Measurements from ENCODE around the gene MYL12A.
"Not testable (repeated sequence)": the region's sequence is repeated elsewhere in the genome, so short reads cannot be mapped to it uniquely, and the experiment has no call there.

MYL12A gene

DNA sequence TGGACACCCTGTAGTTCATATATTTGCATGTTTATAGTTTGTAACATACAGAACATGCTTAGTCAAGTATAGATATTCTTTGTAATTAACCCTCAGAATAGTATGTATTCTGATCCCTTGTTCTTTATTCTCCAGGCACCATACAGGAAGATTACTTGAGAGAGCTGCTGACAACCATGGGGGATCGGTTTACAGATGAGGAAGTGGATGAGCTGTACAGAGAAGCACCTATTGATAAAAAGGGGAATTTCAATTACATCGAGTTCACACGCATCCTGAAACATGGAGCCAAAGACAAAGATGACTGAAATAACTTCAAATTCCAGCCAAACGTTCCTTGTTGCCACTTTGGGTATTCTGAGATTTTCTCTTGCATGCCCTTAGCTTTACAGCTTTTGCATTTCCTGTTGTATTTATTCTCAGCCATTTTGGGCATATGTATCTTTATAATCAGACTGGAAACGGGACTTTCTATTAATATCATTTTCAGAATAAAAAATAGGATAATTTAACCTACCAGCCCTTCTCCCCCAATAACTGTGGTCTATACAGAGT, 8.1 kb downstream of the MYL12A start:
- no peak for DNase-seq (ENCODE audit: low read depth)

DNA sequence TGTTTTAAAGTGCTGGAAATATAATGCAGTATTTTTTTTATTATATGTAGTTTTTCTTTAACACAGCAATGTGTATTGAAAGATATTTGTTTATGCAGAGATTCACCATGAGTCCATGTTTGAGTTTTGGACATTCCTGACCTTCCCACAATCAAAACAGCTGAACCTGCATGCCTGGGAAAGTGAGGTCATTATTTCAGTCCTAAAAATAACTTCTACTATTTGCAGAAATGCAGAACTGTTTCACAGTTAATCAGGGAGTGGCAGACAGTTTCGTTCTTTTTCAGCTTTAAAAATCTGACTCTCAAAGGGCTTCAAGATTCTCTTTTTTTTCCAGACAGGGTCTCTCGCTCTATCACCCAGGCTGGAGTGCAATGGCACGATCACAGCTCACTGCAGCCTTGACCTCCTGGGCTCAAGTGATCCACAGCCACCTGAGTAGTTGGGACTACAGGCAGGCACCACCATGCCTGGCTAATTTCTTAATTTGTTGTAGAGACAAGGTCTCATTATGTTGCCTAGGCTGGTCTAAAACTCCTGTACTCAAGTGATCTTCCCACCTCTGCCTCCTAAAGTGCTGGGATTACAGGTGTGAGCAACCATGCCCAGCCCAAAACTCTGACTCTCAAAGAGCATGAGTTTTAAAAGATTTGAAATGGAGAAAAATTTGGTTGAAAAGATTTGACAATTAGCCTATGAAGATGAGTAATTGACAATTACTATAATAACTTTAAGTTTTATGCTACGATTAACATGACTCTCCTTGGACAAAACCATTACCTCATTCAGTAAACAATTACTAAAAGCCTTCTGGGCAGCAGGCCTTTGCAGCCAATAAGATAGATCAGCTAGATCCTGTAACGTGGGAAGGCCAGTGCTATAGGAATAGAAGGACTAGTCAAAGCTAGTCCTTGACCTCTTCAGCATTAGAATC, 9.4 kb downstream of the MYL12A start:
- DNase-seq (ENCODE audit: low read depth) = no peak

DNA sequence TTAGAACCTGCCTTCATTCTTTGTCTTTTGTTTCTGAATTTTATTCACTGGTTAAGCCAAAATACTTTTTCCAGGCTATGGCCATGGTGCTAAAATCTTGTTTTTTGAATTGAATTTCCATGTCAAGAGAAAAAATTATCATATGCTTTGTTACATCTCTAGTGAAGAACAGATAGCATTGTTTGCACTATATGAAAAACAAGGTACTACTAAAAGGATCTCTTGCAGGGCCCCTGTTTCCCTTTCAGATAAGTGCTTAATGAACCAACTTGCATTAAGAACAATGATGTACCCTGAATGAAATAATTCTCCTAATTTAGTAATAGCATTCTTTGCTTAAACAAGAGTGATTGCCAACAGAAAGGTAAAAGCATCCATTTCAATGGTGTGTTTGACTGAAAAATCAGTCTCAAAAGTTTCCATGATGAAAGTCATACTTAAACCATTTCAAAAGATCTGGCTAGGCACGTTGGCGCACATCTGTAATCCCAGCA, 10.1 kb downstream of the MYL12A start:
- DNase-seq (ENCODE audit: low read depth) = no peak

DNA sequence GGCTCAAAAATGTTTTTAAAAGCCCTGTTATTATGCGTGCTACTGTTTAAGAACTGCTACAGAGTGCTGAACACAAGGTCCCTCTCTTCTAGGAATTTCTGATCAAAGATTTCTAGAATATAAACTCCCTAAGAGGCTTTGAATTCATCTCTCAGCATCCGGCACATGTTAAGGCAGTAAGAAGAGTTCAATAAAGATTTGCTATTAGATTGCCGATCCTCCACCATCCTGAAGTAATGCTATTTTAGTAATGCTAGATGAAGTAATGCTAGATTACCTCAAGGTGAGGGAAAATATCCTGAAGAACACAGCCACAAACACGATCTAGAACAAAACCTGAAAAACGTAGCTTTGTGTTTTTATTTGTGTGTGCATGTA, 13.4 kb downstream of the MYL12A start:
- DNase-seq (ENCODE audit: low read depth) = no peak

DNA sequence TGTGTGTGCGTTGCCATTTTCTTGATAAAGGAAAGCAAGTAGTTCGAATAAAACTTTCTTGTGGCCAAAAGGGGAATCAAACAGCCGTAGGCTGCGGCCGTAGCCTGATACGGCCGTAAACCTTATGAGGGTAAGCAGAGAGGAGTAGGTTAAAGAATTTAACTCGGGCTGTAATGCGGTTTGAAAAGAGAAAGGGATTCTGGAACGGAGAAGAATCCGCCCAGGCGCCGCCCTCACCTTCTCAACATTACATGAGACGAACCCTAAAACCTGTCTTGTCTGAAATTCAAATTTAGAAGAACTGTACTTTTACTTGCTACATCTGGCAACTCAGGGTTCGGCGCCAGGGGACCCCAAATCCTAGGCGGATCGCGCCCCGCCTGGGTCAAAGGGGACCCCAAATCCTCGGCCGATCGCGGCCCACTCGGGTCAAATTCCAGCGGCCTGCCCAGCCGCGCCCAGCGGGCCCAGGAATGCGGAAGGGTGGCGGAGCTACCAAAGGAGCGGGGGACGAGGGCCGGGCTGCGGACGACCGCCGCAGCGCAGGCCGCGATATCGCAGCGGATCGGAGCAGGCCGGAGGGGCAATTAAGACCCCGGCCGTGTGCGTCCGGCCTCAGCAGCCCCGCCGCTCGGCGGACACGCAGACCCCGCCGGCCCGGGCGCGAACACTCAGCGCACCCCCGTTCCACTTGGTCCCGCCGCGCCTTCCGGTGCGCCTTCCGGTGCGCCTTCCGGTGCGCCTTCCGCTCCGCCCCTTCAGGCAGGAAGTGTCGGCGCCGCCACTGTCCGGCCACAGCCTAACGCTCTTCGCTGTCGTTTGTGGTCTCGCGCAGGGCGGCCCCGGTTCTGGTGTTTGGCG, 14.0 kb downstream of the MYL12A start, which contains the start of gene MYL12B:
TSS of gene MYL12B (plus strand) at position 761 of the 861 bp plus-strand sequence. CDS start 10,766 bp downstream, outside the sequence.
- DNase-seq (ENCODE audit: low read depth) = peak; percentile 50

DNA sequence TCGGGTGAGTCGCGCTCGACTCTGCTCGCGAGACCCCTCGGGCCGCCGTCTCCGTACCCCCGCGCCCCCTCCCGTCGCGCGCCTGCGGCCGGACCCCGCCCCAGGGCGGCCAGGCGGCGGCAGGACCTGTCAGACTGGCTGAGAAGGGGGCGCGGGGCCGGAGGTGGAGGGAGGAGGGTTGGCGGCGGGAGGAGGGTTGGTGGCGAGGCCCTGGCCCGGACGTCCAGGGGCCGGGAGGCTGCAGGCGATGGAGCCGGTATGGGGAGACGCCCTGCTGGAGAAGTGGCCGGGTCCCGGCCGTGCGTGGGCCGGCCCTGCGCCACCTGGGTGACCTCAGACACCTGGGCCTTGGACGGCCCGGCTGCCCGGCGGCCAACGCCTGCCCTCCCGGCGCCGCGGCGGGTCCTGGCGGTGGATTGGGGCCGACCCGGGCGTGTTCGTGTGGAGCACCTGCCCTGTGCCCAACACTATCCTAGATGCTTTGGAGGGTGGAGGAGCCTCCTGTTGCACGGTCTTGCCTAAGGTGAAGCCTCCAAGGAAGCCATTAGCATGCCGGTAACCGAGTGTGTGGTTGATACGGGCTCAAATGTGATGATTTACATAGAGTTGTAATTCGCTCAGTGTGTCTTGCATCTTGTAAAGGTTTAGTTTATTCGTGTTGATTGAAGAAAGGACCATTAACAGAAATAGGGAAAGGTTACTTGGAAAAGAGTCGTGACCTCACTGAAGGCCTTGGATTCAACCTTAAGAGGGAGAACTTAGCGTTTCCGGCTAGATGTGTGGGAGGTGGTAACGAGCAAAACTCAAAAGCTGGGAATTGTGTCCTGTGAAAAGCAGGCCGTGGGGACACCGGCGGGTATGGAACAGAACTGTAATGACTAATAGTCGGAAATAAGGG, 14.9 kb downstream of the MYL12A start:
- no peak for DNase-seq (ENCODE audit: low read depth)

DNA sequence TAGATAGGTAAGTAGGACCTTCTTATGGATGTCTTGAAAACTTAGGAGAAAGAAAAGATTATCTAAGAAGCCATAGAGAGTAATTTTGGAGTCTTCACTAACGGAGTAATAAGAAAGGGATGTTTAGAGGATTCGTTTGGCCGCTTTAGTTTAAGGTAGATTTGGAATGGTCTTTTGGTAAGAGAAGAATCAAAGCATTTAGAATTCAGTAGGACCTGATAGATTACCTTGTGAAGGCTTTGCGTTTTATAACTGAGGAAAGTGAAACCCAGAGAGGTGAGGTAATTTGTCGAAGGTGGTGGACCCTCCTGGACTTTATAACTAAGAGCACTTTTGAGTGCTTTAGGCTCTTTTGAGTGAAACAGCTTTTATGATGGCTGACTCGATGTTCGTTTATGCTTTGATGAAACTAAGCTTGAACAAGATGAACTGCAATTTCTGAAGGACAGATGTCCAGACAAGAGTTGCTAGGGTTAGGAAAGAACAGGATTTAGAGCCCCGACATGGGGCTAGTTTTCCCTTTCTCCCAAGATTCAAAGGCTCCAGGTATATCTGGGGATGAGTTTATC, 15.6 kb downstream of the MYL12A start:
- DNase-seq (ENCODE audit: low read depth) = no peak

DNA sequence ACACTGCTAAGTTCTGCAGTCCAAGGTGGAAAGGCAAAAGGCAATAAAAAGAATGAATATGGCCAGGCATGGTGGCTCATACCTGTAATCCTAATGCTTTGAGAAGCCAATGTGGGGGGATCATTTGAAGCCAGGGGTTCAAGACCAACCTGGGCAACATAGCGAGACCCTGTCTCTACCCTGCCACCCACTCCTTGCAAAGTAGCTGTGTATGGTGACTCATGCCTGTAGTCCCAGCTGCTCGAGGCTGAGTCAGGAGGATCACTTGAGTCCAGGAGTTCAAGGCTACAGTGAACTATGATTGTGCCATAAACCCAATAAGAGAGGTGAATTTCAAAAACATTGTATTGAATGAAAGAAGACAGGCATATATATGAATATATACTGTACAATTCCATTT, 16.8 kb downstream of the MYL12A start:
- no peak for DNase-seq (ENCODE audit: low read depth)

DNA sequence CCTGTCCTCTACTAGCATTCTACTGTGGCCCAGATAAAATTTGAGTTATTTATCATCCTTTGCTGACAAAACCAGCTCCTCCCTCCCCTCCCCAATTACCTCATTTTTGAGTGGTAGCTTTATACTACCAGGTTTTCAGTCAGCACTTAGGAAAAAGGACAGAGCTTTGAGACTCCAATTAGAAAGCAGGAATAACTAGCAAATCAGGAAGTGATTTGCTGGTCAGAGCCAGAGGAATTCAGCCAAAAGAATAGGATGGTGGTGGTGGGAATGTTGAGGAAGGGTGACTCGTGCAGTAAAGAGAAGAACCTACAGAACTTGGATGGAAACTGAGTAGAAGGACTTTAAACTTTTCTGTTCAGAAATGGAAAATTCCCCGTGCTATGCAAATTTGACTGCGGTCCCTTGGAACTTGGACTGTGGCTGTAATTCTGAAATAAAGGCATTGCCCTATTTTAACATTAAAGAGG, 18.0 kb downstream of the MYL12A start:
- no peak for DNase-seq (ENCODE audit: low read depth)

DNA sequence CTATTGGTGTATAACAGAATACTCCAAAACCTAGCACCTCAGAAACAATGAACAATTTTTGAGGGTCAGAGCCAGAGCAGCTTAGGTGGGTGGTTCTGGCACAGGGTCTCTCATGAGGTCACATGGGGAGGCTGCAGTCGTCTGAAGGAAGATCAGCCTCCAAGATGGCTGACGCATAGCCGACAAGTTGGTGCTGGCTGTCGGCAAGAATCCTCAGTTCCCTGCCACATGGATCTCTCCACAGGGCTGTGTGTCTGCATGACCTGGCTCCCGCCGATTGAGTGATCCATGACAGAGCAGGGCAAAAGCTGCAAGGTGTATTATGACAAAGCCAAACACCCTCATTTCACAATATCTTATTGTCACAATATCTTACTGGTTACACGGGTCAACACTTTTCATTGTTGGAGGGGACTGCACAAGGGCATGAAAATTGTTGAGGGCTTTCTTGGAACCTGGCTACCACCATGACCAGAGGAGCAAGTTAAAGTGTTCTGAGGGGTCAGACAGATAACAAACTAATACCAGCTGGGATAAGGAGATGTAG, 18.5 kb downstream of the MYL12A start:
- no peak for DNase-seq (ENCODE audit: low read depth)

DNA sequence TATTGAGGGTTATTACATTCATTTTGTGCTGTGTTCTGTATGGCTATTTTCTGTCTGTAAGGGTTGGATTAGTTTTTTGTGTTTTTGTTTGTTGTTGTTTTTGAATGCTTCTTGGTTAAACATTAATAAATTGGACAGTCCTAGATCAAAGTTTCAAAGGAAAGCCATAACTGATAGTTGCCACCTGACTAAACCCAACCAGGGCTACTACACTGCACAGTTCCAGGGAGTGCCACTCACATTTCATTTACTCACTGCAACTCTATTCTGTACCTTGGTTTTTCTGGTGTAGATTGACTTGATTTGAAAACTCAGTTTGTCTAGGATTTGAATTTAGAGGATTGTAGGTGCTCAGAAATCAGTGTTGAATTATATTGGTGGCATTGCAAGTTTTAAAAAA, 20.7 kb downstream of the MYL12A start:
- no peak for DNase-seq (ENCODE audit: low read depth)

DNA sequence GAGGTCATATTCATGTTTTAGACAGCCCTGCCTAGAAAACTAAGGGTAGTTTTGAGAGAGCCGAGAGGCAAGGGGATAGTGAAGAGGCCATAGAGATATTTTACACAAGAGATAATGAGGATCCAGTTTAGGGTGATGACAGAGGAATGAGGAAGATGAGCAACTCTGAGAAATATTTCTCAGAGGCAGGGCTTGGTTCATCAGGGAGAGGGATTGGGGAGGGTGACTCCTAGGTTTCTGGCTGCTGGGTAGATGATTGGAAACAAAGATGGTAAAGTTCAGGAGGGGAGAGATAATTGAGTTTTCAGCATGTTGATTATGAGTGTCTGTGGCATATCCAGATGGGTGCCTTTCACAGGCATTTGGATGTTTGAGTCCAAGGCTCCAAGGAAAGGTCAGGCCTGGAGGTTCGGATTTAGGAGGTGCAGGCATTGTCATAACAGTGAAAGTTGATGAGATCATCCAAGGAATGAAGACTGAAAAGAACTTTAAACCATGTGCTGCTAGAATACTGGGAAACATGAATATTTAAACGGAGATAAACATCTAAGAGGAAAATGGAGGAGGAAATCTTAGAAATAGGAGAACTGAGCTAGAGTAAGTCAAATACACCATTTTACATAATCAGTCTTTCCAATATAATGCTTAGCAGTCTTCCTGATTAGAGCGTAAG, 21.8 kb downstream of the MYL12A start:
- no peak for DNase-seq (ENCODE audit: low read depth)

DNA sequence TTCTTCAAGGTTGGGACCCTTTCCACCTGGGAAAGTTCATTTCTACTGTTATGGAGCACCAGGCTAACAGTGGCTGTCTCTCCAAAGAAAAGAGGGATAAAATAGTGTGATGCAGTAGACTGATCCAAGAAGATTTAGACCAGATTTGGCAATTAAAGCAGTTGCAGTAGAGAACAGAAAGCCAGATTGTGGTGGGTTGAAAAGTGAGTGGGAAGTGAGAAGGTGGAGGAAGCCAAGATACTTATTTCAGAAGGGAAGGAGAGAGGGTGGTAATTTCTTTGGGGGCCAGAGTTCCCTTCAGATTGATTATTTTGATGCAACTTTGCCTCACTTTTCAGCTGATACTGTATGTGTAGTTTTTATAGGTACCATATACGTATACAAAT, 22.3 kb downstream of the MYL12A start:
- DNase-seq (ENCODE audit: low read depth) = no peak

DNA sequence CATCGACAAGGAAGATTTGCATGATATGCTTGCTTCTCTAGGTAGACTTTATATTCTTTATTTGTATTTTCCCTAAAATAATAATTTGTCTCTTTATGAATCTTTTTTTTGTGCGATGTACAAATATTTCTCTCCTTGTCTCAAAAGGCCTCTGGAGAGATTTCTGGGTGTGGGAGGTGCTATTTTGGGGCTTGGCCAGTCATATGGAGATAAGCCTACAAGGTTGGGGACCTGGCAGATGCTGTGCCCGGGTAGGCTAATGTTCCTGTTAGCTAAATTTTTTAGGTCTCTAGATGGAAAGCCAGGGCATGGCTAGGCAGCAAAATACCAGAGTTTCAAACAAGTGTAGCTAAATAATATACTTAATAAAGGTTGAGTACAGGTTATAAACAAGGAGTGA, 25.4 kb downstream of the MYL12A start:
- DNase-seq (ENCODE audit: low read depth) = no peak

DNA sequence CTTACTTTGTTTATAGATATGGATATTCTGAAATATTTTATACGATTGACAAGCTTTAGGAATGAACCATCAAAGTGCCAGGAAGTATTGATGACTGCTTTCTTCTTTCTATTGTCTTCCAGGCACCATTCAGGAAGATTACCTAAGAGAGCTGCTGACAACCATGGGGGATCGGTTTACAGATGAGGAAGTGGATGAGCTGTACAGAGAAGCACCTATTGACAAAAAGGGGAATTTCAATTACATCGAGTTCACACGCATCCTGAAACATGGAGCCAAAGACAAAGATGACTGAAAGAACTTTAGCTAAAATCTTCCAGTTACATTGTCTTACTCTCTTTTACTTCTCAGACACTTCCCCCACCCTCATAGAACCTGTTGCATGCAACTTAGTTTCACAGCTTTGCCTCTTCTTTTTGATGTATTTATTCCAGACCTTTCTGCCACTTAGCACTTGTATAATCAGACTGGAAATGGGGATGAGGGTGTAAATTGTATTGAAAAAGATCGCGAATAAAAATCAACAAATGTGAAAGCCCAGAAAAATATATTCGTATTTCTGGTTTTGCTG, 30.1 kb downstream of the MYL12A start:
- not testable (repeated sequence) for DNase-seq (ENCODE audit: low read depth)

DNA sequence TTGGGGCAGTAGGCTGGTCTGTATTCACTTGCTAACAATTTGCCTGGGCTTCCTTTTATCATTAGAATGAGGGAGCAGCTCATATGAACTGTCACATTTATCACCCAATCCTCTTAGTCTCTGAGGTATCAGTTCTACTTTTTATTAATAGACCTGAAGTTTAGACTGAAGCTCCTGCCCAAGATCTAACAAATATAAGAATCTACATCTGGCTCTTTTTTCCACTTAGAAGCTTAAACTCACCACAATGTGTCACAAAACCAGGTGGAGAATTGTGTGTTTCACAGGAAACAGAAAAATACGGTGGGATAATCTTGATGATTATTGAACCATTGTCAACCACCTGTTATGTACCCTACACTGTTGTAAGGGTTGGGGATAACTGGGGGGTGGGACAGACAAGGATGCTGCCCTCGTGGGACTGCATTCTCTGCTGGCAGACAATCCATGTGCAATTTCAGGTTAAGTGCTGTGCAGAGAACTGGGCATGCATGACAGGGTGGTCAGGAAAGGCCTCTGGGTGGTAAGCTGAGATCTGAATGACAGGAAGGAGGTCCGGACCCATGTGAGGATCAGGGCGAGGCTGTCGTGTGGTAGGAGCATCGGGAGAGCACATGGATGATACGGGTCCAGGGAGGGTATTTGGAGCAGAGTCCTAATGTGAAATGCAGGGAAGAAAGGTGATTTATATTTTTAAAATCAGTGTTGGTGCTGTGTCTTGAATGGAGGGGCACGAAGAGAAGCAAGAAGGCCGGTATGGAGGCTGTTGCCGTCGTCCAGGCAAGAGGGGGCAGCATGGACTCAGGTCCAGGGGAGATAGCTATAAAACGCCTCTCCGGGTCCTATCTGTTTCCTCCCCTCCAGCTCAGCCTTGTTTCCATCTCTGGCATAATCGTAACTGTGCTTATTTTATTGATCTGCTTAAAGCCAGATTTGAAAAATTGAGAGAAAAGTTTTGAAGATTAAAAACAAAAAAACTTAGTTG, 31.9 kb downstream of the MYL12A start:
- DNase-seq (ENCODE audit: low read depth) = no peak

DNA sequence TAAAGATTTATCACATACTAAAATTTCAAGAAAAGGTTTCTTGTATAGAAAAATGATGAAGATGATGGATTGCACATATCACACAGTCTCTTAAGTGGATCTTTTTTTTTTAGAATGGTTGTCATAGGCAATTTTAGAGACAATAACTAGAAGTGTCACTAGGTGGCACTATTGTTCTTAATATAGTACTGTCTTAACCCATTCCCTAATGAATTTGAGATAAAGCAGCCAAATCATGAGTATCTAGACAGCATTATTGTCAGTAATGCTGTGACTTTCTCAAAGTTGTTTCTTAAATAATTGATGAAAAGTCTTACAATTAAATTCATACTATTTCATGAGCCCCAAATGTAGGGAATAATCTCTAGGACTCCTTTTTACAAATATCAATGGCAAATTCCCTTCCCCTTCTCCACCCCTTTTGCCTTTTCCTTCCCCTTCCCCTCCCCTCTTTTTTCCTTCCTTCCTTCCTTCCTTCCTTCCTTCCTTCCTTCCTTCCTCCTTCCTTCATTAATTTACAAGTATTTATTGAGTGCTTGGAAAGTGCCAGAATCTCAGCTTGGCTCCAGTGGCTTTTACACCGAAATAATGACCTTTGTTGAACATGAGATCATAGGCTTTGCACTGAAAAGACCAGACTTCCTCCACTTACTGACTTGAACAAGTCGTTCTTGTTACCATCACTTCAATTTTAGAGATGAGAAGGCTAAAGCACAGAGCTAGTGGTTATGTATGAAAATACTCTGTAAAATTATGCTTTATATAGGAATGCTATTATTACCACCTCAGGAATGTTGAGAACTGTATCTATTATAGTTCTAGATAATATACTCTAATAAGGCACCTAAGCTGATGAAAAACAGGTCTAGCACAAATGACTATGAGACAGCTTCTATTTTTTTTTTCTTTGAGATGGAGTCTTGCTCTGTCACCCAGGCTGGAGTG, 34.1 kb downstream of the MYL12A start:
- DNase-seq (ENCODE audit: low read depth) = no peak

Measured in stimulated activated CD8-positive, alpha-beta memory T cell treated with anti-CD3 and anti-CD28 coated beads, Interleukin-15, amount 100 ng/mL, for 1 hour (primary cell).